ES-I3 (cell line): ENCODE results near the gene ANO2.

Experiments used
- H3K36me3 ChIP-seq: 2 replicates; pipeline ENCODE4 v1.6.1; 2013; ENCODE audit warnings: mild to moderate bottlenecking, low read length, control low read depth, moderate library complexity; ENCODE audit not compliant: insufficient read depth
- H3K4me1 ChIP-seq: 2 replicates; pipeline ENCODE4 v1.6.1; 2013; ENCODE audit warnings: mild to moderate bottlenecking, control low read depth, low read length; ENCODE audit not compliant: insufficient read depth
- H3K9ac ChIP-seq: 2 replicates; pipeline ENCODE4 v1.6.1; 2013; ENCODE audit warnings: low read depth, mild to moderate bottlenecking, low read length, moderate library complexity
- H3K9me3 ChIP-seq: 2 replicates; pipeline ENCODE4 v1.6.1; 2013; ENCODE audit warnings: mild to moderate bottlenecking, low read length, moderate library complexity; ENCODE audit not compliant: control insufficient read depth, insufficient read depth

ANO2 gene

DNA sequence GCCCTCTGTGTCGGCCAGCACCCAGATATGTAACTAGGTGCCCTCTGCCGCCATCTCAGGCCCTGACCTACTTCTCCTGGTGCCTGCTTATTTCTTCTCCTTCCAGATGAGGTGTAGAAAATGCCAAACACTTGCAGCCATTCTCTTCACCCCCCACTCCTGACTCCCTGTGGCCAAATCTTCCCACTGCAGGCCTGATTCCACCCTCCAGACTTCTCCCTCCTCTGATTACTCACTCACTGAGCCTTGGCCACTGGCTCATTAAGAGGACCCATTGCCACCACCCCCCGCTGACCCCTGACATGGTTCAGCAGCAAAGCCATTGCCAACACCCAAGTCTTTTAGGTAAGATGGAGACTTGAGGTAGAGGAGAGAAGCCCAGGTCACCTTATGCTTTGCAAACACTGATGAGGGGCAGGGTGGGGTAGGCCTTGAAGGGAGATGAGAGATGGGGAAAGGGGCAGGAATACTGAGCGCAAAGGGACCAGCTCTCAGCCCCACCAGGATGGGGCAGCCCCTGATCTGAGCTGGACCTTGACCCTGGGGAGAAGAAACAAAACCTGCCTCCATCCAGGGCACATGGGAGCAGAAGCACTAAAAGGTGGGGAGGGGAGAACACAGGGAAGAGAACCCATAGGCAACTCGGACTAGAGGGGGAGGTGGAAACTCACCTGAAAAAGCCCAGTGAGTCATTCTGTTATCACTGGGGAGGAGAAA, 25.1 kb upstream of the ANO2 start:
- no peaks in the 10 kb centered on the region for H3K36me3 ChIP-seq
- H3K4me1 ChIP-seq = peaks cover 6% of the 10 kb centered on the region
- H3K9me3 ChIP-seq = no peaks in the 10 kb centered on the region
- H3K9ac ChIP-seq = no peak overlapping the region

DNA sequence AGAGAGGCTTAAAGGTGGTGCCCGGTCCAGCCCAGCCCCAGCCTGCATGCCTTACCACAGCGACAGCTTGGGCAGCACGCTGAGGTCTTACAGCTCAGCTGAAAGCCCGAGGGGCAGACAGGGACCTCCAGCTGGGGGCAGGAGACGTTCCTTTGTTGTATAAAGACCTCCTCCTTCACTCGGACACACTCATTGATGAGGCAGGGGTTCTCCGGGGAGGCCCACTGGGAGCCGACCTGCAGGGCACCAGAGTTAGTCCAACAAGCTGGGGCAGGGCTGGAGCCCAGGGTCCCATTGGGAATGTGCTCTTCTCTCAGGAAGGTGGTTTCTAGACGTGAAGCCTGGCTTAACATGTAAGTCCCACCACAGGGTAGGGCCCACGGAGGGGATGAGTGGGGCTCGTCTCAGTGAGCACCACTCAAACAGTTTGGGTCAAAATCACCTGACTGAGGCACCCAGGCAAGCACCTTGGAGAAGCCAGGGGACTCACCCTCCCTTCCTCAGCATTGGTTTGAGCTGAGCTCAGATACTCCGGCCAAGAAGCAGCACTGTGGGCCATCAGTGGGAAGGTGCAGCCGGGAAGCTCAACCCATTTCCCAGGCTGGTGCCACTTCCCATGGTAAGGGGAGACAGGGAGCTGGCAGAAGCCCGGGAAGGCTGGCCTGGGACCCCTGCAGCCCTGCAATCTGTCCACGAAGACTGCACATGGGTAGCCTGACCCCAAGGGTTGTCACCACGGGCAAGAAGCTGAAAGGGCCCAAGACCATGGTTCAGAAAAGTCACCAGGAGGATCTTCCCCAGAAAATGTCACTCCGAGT, 24.3 kb upstream of the ANO2 start:
- no peak overlapping the region for H3K9ac ChIP-seq
- peaks cover 14% of the 10 kb centered on the region for H3K4me1 ChIP-seq
- no peaks in the 10 kb centered on the region for H3K9me3 ChIP-seq
- H3K36me3 ChIP-seq = no peaks in the 10 kb centered on the region

DNA sequence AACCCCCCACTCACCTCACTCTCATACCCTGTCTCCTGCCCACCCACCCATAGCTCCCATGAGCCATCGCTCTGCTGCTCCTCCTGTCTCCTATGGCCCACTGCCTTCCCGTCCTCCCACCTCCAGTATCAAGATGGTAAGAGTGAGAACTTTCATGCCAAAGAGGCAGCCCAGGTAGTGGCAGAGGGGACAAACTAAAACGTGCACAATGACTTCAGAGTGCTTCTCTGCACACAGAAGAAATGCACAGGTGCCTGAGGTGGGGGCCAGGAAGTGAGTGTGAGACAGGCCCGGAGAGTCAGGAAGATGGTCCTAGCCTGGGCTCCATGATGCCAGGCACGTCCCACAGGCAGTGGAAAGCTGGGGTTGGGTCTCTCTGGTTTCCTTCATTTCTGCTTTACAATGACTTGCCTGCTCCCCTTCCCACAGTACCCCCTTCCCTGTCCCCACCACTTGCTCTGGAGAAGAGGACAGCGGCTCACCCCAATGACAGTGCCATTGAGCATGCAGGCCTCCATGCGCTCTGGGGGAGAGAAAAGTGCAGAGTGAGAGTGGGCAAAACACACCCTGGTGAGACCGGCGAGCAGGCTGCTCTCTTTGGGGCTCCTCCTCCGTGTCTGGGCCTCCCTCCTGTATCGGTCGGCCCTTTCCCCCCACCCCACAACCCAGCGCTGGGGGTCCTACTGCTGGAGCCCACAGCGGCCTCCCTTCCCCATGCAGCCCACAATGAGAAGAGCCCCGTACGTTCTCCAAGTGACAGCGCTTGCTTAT, 22.8 kb upstream of the ANO2 start:
- Histone ChIP-seq H3K9ac (no peak overlapping the region), H3K36me3 (no peaks in the 10 kb centered on the region)

DNA sequence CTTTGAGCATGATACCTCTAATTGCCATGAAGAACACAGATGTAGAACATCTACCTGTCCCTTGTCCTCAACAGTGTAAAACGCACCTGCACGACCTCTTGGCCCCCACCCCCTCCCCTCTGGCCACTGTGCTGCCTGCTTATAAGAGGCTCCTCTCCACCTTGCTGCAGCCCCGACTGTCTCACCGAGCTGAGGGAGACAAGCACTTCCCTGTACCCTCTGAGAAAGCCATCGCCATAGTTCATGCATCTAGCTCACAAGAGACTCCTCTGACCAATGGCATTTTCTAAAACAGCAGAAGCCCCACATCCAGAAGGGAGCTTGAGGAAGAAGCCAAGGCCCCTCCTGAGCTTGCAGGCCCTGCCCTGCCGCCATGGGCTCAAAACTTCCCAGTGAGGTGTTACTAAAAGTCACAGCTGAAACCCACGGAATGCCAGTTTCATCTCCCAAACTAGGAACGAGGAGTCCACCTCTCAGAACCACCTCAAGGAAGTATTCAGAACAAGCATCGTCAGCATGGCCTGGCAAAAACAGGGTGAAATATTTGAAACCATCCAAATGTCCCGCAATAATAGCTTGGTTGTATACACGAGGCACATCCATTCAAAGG, 21.5 kb upstream of the ANO2 start:
- Histone ChIP-seq H3K9me3 (no peaks in the 10 kb centered on the region), H3K36me3 (no peaks in the 10 kb centered on the region), H3K9ac (no peak overlapping the region), H3K4me1 (peaks cover 20% of the 10 kb centered on the region)

More for the DNA sequence above, 22.8 kb upstream of the ANO2 start:
- Histone ChIP-seq H3K4me1 (peaks cover 20% of the 10 kb centered on the region), H3K9me3 (no peaks in the 10 kb centered on the region)

DNA sequence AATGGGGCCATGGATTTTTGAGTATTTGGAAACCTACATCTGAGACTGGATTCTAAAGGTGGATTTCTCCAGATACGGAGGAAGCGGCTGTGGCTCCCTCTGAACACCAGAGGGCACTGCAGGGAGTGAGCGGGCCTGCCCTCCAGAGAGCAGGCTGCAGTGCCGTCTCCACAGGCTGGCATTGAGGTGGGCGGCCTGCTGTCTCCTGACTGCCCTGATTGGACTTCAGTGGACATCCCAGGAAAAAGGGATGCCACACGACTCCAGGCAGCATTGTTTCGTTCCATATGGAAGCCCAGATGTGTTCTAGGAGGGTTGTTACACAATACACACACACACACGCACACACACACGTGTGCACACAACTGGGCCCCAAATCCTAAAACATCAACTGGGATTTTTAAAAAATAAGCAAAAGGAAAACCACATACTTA, 20.9 kb upstream of the ANO2 start:
- Histone ChIP-seq H3K36me3 (no peaks in the 10 kb centered on the region), H3K4me1 (peaks cover 20% of the 10 kb centered on the region), H3K9me3 (no peaks in the 10 kb centered on the region), H3K9ac (no peak overlapping the region)

DNA sequence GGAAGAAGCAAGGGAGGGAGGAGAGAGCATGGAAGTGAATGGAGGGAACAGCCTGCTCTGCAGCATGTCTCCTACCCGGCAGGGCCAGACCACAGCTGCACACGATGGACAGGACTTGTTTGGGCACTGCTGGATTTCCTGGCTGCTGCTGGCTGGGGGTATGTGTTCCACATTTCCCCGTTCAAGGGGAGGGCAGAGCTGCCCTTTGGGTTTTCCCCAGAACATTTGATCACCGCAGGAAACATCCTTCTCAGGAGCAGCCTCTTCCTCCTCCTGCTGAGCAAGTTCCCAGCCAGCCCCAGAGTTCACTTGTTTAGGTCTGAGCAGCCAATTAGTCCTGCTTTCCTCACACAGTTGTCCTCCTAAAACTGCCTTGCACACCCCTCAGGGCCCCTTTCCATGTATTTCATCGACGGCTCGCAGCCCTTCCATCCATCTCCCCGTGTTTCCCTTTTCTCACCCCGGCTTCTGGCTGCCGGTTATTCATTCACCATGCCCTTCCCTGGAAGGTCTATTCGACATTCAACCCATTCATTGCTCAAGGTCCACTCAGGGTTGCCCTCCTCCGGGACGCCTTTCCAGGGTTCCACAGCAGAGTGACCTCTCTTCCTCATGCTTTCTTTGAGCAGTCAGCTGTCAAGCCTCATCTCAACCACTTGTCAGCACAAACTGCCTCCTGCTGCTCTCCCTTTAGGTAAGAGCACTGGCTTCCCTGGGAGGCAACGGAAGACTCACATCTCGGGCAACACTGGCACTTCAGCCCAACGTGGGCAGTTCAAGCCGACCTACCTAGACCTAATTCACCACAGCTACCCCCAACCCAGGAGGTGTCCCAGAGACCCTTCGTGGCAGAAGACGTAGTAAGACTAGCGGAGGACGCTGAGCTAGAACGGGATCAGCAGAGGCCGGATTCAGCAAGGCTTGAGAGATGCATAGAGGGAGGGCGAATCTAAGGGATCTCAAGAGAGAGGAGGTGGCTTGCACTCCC, 20.1 kb upstream of the ANO2 start:
- Histone ChIP-seq H3K4me1 (peaks cover 20% of the 10 kb centered on the region), H3K36me3 (no peaks in the 10 kb centered on the region), H3K9ac (no peak overlapping the region), H3K9me3 (no peaks in the 10 kb centered on the region)

DNA sequence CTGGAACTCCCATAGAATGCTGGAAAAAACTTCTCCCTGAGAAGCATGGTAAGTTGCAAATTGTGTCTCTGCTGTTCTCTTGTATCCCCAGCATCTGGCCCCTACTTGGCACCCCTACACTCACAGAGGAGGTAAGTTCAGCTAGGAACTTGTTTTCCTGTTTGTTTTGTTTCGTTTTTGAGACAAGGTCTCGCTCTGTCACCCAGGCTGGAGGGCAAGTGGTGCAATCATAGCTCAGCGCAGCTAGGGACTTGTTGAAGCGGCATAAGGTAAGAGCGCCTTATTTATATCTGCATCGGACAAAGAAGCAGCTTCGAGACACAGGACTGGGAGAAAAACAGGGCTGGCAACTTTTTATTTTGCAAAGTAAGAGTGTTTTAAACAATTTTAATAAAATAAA, 18.5 kb upstream of the ANO2 start:
- H3K9ac ChIP-seq = no peak overlapping the region
- H3K9me3 ChIP-seq = no peaks in the 10 kb centered on the region
- H3K36me3 ChIP-seq = no peaks in the 10 kb centered on the region
- peaks cover 20% of the 10 kb centered on the region for H3K4me1 ChIP-seq

DNA sequence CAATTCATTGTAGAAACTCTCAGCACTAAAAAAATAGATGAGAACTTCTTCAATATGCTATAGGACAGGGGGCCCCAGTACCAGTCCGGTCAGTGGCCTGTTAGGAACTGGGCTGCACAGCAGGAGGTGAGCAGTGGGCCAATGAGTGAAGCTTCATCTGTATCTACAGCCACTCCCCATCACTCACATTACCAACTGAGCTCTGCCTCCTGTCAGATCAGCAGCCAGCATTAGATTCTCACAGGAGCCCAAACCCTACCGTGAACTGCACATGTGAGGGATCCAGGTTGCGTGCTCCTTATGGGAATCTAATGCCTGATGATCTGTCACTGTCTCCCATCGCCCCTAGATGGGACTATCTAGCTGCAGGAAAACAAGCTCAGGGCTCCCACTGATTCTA, 15.7 kb upstream of the ANO2 start:
- Histone ChIP-seq H3K4me1 (peaks cover 20% of the 10 kb centered on the region), H3K36me3 (no peaks in the 10 kb centered on the region), H3K9me3 (no peaks in the 10 kb centered on the region), H3K9ac (no peak overlapping the region)

DNA sequence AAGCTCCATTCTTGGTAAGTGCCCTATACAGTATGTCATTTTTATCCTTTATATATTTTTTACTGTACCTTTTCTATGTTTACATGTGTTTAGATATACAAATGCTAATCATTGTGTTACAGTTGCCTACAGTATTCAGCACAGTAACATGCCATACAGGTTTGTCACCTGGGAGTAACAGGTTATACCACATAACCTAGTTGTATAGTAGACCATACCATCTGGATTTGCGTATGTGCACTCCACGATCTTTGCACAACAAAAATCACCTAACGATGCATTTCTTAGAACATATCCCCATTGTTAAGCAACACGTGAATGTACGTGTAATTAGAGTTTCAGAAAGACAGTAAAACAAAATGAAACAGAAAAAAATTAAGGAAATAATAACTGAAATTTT, 11.9 kb upstream of the ANO2 start:
- H3K9ac ChIP-seq = no peak overlapping the region
- H3K9me3 ChIP-seq = no peaks in the 10 kb centered on the region
- H3K4me1 ChIP-seq = no peaks in the 10 kb centered on the region
- H3K36me3 ChIP-seq = no peaks in the 10 kb centered on the region

DNA sequence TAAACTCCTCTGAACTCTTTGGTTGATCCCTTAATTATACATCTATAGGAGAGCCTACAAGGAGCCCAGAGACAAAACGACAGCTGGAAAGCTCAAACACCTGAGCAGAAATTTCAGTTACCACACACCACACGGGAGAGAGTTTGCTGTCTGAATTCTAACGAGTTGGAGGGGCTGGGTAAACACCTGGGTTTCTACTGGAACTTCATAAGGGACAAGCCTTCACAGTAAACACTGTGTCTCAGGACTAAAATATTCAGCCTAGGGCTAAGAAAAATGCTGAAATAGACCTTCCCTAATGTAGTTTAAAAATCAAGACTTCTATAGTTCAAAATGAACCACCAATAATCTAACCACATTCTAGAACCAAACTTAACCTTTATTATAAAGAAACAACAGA, 9.6 kb upstream of the ANO2 start:
- Histone ChIP-seq H3K36me3 (no peaks in the 10 kb centered on the region), H3K4me1 (no peaks in the 10 kb centered on the region), H3K9me3 (no peaks in the 10 kb centered on the region), H3K9ac (no peak overlapping the region)

DNA sequence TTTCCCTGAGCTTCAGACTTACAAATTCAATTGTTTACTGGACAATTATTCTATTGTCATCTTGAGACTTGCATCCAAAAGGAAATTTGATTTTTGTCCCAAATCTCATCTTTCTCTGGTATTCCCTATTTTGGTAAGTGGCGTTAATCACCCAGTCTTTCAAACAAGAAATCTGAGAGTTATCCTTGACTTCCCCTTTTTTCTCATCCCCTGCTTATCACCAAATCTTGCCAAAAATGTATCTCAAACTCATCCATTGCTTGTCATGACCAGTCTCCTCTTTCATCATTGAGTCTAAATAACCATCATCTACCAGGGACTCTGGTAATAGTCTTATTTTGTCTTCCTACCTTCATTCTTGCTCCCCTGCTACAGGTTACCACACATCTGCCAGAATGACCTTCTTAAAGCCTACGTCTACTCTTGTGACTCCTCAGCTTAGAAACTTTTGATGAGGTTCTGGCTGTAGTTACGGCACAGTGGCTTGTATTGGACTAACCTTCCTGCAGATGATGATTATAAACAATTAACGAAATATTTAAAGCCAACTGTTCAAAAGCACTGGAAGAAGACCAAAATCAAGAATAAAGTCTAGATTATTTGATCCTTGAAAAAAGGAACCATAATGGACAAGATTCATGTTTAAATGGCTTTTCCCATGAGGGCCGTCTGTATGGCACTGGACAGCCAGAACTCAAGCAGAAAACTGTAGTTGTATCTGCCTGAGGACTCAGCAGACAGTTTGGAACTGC, 9.0 kb upstream of the ANO2 start:
- Histone ChIP-seq H3K9ac (no peak overlapping the region), H3K9me3 (no peaks in the 10 kb centered on the region), H3K36me3 (no peaks in the 10 kb centered on the region), H3K4me1 (no peaks in the 10 kb centered on the region)

DNA sequence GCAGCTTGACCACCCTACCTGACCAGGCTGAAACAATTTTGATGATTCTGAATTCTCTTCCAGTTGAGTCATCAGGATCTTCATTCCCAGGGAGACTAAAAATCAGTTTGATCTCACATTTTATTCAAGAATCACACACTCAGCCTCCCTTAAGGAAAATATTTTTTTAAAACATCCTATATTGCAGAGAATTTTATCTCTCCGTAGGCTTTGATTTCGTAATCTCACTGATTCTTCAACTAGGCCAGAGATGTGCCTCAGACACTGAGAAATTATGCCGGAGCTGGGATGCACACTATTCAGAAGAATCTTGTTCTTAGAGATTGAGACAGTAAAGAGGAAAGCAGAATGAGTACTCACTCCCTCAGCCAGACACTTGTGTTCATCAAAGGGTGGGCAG, 7.0 kb upstream of the ANO2 start:
- Histone ChIP-seq H3K9ac (no peak overlapping the region), H3K36me3 (no peaks in the 10 kb centered on the region), H3K9me3 (no peaks in the 10 kb centered on the region), H3K4me1 (no peaks in the 10 kb centered on the region)

DNA sequence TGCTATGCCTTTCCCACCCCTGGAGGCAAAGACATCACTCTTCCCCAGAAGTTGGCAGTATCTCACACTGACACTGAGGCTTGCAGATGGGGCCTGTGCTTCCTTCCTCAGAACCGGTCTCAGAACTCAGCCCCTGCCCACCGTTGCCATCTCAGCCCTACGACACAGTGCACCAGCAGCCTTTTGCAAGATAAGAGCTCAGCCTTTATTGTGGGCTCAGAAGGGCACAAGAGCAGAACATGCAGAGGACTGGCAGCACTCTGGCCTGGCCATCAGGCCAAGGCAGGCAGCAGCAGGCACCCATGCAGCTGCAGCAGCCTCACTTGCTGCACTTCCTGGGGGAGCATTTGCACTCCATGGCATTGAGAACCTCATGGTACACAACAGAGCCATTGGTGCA, 3.6 kb upstream of the ANO2 start:
- Histone ChIP-seq H3K9ac (no peak overlapping the region), H3K9me3 (no peaks in the 10 kb centered on the region), H3K4me1 (no peaks in the 10 kb centered on the region), H3K36me3 (no peaks in the 10 kb centered on the region)
